OCI-LY7 (cell line): ENCODE data around the gene TMEM63A. TPM values are rescaled to one million over a fixed set of nuclear protein-coding genes. Genes with fewer than 3 reads are reported as not detected.

ENCODE experiments used
- BruUV-seq: library from RNA; stranded (reverse); fragments of 400-500 nt; replicated peaks from 2 replicates; lab custom pipeline; 2021; lab: Mats Ljungman, UMichigan
- CTCF ChIA-PET: fragments of 300-600 bp; sonication (Branson Sonifier 250); formaldehyde crosslinking; loops from one replicate; lab custom pipeline; 2022; ENCODE audit warnings: antibody characterized with exemption; ENCODE audit not compliant: unreplicated experiment; lab: Charles Lee
- POLR2A ChIA-PET: fragments of 300-600 bp; sonication (Branson Sonifier 250); formaldehyde crosslinking; loops from one replicate; lab custom pipeline; 2022; ENCODE audit warnings: antibody characterized with exemption; lab: Charles Lee
- DNase-seq: peaks from one replicate; pipeline ENCODE4 v3.0.0-alpha.2; 2015; ENCODE audit warnings: low spot score
- H2AFZ ChIP-seq: fragments of 200-600 bp; sonication (generic), shearing (Covaris generic); 2 replicates; pipeline ENCODE4 v1.6.1; 2014; ENCODE audit warnings: mild to moderate bottlenecking, antibody characterized with exemption, low read length, moderate library complexity
- H3K27ac ChIP-seq: fragments of 200-600 bp; sonication (generic); 2 replicates; pipeline ENCODE4 v1.5.1; 2014; ENCODE audit warnings: mixed run types, low read depth, mild to moderate bottlenecking, moderate library complexity, low read length, inconsistent platforms; ENCODE audit not compliant: poor library complexity, severe bottlenecking
- H3K36me3 ChIP-seq: fragments of 200-600 bp; sonication (generic); 2 replicates; pipeline ENCODE4 v1.6.1; 2014; ENCODE audit warnings: mild to moderate bottlenecking, antibody characterized with exemption, low read length, moderate library complexity, mixed read lengths; ENCODE audit not compliant: insufficient read depth
- H3K4me1 ChIP-seq: fragments of 200-600 bp; sonication (generic); 2 replicates; pipeline ENCODE4 v1.5.1; 2014; ENCODE audit warnings: mild to moderate bottlenecking, low read length; ENCODE audit not compliant: insufficient read depth, poor library complexity, severe bottlenecking
- H3K4me2 ChIP-seq: fragments of 200-600 bp; sonication (generic); 2 replicates; pipeline ENCODE4 v1.6.1; 2014; ENCODE audit warnings: mild to moderate bottlenecking, low read length
- H3K4me3 ChIP-seq: fragments of 200-600 bp; sonication (generic); 2 replicates; pipeline ENCODE4 v1.5.1; 2014; ENCODE audit warnings: mild to moderate bottlenecking, low read depth, low read length; ENCODE audit not compliant: poor library complexity, severe bottlenecking
- H3K79me2 ChIP-seq: fragments of 200-600 bp; sonication (generic); 2 replicates; pipeline ENCODE4 v1.6.1; 2016; ENCODE audit warnings: low read depth, mild to moderate bottlenecking, low read length, moderate library complexity, mixed read lengths; ENCODE audit not compliant: insufficient read depth
- H3K9me2 ChIP-seq: fragments of 200-600 bp; sonication (generic); 2 replicates; pipeline ENCODE4 v1.6.1; 2016; ENCODE audit warnings: mild to moderate bottlenecking, low read length, mixed read lengths; ENCODE audit not compliant: insufficient read depth
- H3K9me3 ChIP-seq: fragments of 200-600 bp; sonication (generic); 2 replicates; pipeline ENCODE4 v1.6.1; 2014; ENCODE audit warnings: mild to moderate bottlenecking, mixed run types, low read length, mixed read lengths
- H4K20me1 ChIP-seq: fragments of 200-600 bp; sonication (generic); 2 replicates; pipeline ENCODE4 v1.6.1; 2014; ENCODE audit warnings: mild to moderate bottlenecking, antibody characterized with exemption, low read length, moderate library complexity, mixed read lengths; ENCODE audit not compliant: insufficient read depth
- EZH2phosphoT487 ChIP-seq: fragments of 200-600 bp; sonication (generic); IDR thresholded peaks from 2 replicates; pipeline ENCODE4 v1.6.1; 2018; ENCODE audit warnings: low read depth, borderline replicate concordance, mild to moderate bottlenecking, mixed run types, antibody characterized with exemption, low read length, moderate library complexity, mixed read lengths
- intact Hi-C: fragments of 100-400 bp; cut with micrococcal nuclease; formaldehyde crosslinking; loops from one replicate; pipeline ENCODE4 v1.10.0; 2022; ENCODE audit not compliant: unreplicated experiment
- total RNA-seq, 2 experiments: library from RNA; depleted of rRNA in 1 of 2; stranded (reverse); fragments of >200 nt in 1 of 2; shearing (Covaris generic) in 1 of 2; gene quantifications; 2 replicates each; pipeline ENCODE4 v1.2.3, GENCODE V29; 2014 to 2022
- TF ChIP-seq, protein P1 (sequence below): fragments of 200-600 bp; sonication (generic); conservative IDR thresholded peaks from 2 replicates; pipeline ENCODE4 v1.5.1; 2014; ENCODE audit warnings: mild to moderate bottlenecking, antibody characterized with exemption, low read length, moderate library complexity, mixed read lengths

The TMEM63A gene
- total RNA-seq, 2 experiments from 2014 or later = 21.0 to 46.5 TPM

DNA sequence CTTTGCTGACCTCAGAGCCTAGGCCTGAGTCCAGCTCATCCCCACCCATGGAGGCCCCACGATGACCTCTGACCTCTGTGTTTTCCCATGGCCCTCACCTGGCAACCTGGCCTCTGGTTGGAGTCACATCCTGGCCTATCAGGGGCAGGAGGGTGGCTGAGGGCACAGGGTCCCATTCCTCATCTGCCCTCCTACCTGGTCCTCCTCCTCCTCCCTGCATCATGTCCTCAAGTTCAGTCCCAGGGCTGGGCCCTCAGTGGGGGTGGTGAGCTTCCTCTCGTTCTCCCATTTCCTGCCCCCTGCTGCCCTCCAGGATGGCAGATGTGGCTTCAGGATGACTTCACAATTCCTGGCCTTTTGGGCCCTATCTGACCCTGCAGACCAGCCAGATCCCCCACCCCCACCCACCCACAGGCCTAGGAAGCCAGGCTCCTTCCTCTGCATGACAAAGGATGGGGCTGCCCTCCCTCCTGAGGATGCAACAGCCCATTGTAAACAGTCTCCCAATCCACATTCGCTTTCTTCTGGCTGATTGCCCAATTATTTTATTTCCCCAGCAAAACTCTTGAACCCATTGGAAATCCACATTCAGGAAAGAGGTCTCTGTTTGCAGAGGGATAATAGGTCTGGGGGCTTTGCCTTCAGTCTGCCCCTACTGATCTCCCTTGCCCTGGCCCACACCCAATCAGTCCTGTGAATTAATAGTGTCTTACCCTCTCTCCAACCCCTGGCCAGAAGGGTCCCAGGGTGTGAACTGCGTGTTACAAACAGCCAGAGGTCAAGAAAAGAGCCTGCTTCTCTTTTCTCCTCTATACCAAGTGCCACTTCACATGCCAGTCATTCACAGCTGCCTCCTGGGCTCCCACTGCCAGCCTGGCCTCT lies 17.1 kb upstream of the TMEM63A start:
- CTCF ChIA-PET = no interaction called here
- Histone ChIP-seq H3K9me2 (no peaks in the 10 kb centered on the region), H2AFZ (no peak overlapping the region), H3K36me3 (no peaks in the 10 kb centered on the region), H3K4me3 (no peak overlapping the region), H4K20me1 (no peaks in the 10 kb centered on the region), H3K4me2 (no peak overlapping the region), H3K4me1 (peaks cover 32% of the 10 kb centered on the region), H3K79me2 (no peaks in the 10 kb centered on the region), H3K27ac (no peak overlapping the region), H3K9me3 (no peaks in the 10 kb centered on the region)
- TF ChIP-seq, protein P1, sequence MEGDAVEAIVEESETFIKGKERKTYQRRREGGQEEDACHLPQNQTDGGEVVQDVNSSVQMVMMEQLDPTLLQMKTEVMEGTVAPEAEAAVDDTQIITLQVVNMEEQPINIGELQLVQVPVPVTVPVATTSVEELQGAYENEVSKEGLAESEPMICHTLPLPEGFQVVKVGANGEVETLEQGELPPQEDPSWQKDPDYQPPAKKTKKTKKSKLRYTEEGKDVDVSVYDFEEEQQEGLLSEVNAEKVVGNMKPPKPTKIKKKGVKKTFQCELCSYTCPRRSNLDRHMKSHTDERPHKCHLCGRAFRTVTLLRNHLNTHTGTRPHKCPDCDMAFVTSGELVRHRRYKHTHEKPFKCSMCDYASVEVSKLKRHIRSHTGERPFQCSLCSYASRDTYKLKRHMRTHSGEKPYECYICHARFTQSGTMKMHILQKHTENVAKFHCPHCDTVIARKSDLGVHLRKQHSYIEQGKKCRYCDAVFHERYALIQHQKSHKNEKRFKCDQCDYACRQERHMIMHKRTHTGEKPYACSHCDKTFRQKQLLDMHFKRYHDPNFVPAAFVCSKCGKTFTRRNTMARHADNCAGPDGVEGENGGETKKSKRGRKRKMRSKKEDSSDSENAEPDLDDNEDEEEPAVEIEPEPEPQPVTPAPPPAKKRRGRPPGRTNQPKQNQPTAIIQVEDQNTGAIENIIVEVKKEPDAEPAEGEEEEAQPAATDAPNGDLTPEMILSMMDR = no peak
- TF ChIP-seq EZH2phosphoT487 = no peak
- POLR2A ChIA-PET = interaction anchor here (0.6 to 5.0 kb wide), 3 partner anchors 15 to 223 kb away, joined by 3 to 35 read pairs (median 3); partner anchors contain the start of gene TMEM63A
- no TSS peak for BruUV-seq
- intact Hi-C loops = no loop called here
- no peak for DNase-seq

DNA sequence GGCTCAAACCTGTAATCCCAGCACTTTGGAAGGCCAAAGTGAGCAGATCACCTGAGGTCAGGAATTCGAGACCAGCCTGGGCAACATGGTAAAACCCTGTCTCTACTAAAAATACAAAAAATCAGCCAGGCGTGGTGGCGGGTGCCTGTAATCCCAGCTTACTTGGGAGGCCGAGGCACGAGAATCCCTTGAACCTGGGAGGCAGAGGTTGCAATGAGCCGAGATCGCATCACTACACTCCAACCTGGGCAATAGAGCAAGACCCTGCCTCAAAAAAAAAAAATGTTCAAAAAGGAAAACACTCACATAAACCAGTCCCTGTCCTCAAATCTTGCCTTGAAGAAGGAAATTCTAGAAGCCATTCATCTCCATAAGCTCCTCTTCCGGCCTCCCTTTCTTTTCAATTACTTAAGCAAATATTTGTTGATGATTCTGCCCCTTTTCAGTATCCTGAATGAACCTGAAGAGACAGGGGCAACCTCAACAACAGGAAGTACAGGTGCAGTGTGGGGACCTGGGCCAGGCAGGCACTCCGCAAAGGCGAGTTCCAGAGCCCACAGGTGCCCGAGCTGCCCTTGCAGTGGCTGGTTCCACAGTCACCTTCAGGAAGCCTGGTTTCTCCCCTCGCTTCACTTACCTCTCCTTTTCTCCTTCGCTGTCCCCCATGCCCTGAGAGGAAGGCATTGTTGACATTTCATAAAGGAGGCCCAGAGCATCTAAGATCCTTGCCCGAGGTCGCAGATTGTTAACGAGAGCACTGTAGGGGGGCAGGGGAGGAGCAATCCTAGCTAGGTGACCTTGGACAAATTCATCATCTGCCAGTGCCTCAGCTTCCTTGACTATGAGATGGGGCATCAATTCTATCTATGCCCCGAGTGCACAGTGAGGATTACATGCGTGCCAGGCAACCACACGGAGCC lies 15.7 kb upstream of the TMEM63A start:
- Histone ChIP-seq H4K20me1 (no peaks in the 10 kb centered on the region), H3K36me3 (no peaks in the 10 kb centered on the region), H3K4me3 (peak overlapping the region; percentile 53), H3K9me2 (no peaks in the 10 kb centered on the region), H3K9me3 (no peaks in the 10 kb centered on the region), H3K27ac (peak overlapping the region; percentile 59), H3K4me2 (peak overlapping the region; percentile 77), H2AFZ (peak overlapping the region; percentile 87), H3K79me2 (no peaks in the 10 kb centered on the region), H3K4me1 (peaks cover 32% of the 10 kb centered on the region)
- no TSS peak for BruUV-seq
- POLR2A ChIA-PET = interaction anchor here (0.6 to 5.0 kb wide), 16 partner anchors 9 to 541 kb away, joined by 3 to 35 read pairs (median 4); partner anchors contain the start of genes LEFTY2, PYCR2, SRP9 and TMEM63A
- TF ChIP-seq, protein P1 = no peak
- no peak for TF ChIP-seq EZH2phosphoT487
- peak; percentile 78 for DNase-seq
- intact Hi-C loops = loop anchor here (1.0 kb wide), 1 partner anchor 16 kb away; the partner anchor contains the start of gene TMEM63A
- CTCF ChIA-PET = interaction anchor here (0.5 to 1.3 kb wide), 2 partner anchors 9 to 39 kb away, joined by 3 read pairs; partner anchors contain the start of gene LEFTY1
